Left renal cortex interstitium (tissue), 4 donors: Measurements from ENCODE around the gene PI4KA. TPM values are rescaled to one million over a fixed set of nuclear protein-coding genes. Genes with fewer than 3 reads are reported as not detected.
"Not testable (repeated sequence)": the region's sequence is repeated elsewhere in the genome, so short reads cannot be mapped to it uniquely, and the experiment has no call there.

Experiments
- DNase-seq, 4 donors: peaks; one replicate each; pipeline ENCODE4 v3.0.0-alpha.2; 2013; ENCODE audit warnings: low read depth in 4 of 4, low spot score in 2 of 4, missing footprints in 1 of 4
- polyA plus RNA-seq, 4 donors: library from polyadenylated mRNA; unstranded; fragments of 120-200 nt; gene quantifications; one replicate each; pipeline ENCODE4 v1.2.1, GENCODE V29; 2013; ENCODE audit not compliant: insufficient read length in 4 of 4

The PI4KA gene
- polyA plus RNA-seq, 4 donors = 54.2 to 105 (median 77.0) TPM

GRCh38 chr22:20752104-20752741 is 106.4 kb downstream of the PI4KA start:
- no peak for DNase-seq

DNA sequence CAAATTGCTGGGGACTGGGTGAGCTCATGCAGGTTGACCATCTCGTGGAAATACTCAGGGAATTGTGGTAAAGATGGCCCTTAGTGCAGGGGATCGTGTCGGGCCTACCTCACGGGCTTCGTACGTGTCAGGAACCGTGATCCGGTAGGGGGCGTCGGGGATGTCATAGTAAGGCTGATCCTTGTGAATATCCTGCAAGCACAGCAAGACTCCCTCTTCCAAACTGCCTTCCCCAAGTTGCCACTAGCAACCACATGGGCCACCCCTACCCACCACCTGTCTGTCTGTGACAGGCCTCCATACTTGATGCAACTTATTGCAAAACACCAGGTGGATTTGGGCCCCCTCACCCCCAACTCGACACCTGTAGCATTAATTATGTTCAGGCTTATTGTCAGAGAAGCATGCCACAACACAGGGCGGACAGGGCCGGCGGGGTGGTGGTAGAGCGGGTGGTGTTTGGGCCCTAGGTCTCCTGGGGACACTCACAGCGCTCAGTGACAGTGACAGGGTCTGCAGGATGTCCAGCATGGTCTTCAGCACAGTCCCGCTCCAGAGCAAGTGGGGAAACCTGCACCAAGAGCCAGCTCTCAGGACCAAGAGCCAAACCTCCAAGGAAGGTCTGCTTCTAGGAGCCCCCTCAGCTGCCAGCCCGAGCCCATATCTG is 107.3 kb downstream of the PI4KA start:
- no peak for DNase-seq

GRCh38 chr22:20750461-20751184 is 108.0 kb downstream of the PI4KA start:
- DNase-seq = peak in 1 of 4 donors; percentile 5

- DNase-seq = no peak
Observed at GRCh38 chr22:20749453-20749852, 109.2 kb downstream of the PI4KA start.

- DNase-seq = no peak
Observed at GRCh38 chr22:20748731-20749428, 109.7 kb downstream of the PI4KA start.

GRCh38 chr22:20748082-20748481 is 110.5 kb downstream of the PI4KA start:
- no peak for DNase-seq

DNA sequence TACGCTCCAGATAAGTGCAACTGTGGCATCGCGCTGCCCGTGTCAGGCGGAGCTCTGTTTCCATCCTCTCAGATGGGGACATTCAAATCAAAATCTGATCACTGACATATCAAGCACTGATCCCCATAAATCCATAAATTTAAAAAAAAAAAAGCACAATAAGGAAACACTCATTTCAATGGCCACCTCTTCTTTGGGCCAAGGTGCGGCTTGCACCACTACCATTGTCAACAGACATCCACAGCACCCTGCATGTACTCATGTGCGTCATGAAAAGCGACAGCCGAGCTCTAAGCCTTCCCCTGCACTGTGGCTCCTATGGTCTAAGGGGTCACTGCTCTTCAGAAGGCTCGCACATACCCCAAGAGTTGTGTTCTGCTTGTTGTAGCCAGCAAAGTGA is 111.4 kb downstream of the PI4KA start:
- DNase-seq = no peak

- no peak for DNase-seq
Observed at GRCh38 chr22:20746431-20747189, 112.0 kb downstream of the PI4KA start.

DNA sequence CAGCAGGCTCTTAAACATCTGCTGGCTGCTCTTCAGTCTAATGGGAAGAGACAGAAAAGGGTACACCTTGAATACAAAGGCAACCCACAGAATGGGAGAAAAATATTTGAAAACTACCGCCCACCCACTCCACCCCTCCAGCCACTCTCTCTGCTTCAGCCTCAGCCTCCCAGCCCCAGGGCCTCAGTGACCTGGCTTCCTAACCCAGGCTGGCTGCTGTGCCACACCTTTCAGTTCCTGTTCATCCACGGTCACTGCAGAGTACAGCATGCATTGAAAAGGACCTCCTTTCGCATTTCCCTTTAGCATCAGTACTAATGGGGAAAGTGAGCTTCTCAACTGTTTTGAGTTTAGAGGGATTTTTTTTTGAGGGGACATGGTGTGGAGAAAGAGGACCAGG is 113.5 kb downstream of the PI4KA start:
- no peak for DNase-seq

DNA sequence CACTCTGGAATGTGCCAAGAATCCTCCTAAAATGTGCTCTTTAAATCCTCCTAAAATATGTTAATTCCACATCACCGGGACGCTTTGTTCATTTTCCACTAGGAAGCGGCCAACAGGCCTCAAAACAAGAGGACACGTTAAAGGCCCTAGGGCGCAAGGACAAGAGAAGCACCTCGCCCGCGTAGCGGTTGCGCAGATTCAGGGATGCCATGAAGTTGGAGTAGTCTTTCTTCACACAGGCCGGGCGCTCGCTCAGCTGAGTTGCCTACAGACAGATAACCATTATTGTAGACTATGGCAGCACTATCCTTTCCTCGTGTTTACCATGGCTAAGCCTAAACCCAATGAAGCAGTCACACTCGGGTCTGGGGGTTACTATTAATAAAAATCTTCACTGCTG is 114.2 kb downstream of the PI4KA start:
- DNase-seq = no peak

- no peak for DNase-seq
Observed at GRCh38 chr22:20742764-20743163, 115.8 kb downstream of the PI4KA start.

GRCh38 chr22:20741634-20742581 is 116.7 kb downstream of the PI4KA start:
- DNase-seq = peak in 1 of 4 donors; percentile 6

DNA sequence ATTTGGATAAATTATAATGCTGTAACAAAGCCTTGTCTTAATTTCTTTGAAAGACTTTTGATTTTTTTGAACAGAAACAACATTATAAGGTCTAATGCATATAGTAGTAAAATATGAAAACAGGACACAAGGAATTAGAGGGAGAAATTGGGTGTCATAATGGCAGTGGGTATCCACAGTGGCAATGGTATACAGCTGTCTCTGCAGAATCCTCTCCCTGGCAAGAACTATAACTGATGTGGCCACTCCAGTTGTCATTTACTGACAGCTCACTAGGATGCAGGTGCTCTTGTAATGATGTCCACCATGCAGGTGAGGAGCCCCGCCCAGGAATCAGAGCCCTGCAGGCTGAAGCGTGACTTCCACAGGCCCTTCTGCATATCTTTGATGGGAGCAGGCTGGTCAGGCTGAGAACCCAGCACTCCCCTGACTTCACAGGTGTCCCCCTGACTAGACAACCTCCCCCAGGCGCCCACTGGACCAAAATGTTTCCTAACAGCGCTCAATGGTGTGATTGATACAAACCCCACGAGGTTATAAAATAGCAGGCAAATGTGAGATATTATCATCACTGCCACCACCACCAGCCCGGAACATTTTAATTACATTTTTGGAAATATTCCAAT is 117.5 kb downstream of the PI4KA start:
- DNase-seq = no peak

DNA sequence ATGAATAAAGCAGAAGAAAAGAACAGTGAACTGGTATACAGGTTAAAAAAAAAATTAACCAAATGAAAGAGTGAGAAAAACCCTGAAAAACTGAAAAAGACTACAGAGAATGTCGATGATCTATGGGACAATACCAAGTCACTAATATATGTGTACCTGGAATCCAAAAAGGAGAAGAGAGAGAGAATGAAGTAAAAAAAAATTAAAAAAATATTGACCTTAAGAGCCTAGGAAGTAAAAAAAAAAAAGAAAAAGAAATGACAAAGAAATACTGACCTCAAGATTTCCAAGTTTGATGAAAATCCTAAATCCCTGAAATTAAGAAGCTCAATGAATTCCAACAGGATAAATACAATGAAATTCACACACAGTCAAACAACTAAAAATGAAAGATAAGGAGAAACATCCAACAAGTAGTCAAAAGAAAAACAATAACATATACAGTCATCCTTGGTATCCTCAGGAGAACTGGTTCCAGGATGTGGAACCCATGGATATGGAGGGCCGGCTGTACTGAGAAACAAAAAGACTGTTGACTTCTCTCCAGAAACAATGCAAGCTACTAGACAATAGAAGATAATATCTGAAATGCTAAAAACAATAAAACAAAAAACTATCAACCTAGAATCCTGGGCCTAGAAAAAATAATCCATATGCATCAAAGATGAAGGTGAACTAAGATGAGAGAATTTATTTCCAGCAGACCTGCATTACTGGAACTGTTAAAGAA is 118.2 kb downstream of the PI4KA start:
- no peak for DNase-seq

GRCh38 chr22:20738394-20739089 is 120.1 kb downstream of the PI4KA start:
- DNase-seq = no peak

- DNase-seq = not testable (repeated sequence)
Observed at GRCh38 chr22:20736891-20737290, 121.7 kb downstream of the PI4KA start.

DNA sequence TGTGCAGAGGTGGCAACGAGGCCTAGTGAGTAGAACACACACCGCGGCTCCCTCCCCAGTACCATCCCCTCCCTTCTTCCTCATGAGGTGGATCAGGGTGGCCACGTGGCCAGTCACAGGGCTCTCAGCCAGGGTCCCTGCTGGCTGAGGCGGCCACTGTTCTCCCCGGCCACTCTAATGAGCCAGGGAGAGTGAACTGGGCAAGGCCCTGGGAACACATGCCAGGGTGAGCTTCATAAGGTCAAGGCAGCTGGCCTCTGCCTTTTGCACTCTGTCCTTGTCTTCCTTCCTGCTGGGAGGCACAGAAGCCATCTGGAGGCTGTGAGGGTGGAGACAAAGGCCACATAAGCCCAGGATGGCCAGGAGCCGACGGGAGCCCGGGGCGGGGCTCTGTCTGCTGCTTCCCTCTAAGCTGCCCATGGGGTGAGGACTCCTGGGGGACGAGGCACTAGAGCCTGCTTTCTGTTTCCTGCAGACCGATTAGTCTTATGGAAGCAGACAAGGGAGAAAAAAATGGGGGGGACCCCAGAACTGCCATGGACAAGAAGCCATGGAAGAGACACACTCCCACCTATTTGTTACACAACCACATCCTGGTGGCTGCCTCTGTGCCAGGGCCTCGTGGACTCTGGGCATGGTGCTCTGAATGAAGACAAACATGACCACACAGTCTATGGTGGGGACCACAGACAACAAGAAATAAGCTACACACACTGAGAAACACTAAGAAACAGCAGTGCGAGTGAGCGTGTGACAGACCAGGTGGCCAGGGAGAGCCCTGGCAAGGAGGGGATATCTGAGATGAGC is 123.1 kb downstream of the PI4KA start:
- not testable (repeated sequence) for DNase-seq
